Panc1 (cell line): ENCODE measurements around the gene PLCD1. TPM values are rescaled to one million over a fixed set of nuclear protein-coding genes. Genes with fewer than 3 reads are reported as not detected.

Source experiments
- ATAC-seq: fragments of 200-7000 bp; cut with Tn5 transposase; 2 replicates; pipeline ENCODE4 v1.9.1; 2020; ENCODE audit warnings: mild to moderate bottlenecking, moderate library complexity
- BruUV-seq: library from RNA; stranded (reverse); fragments of 400-500 nt; replicated peaks from 2 replicates; lab custom pipeline; 2021; lab: Mats Ljungman, UMichigan
- CTCF ChIA-PET: fragments of 300-600 bp; sonication (Branson Sonifier 250); formaldehyde crosslinking; loops from one replicate; lab custom pipeline; 2022; ENCODE audit warnings: antibody characterized with exemption; lab: Charles Lee
- POLR2A ChIA-PET: fragments of 300-600 bp; sonication (Branson Sonifier 250); formaldehyde crosslinking; loops from one replicate; lab custom pipeline; 2022; ENCODE audit warnings: antibody characterized with exemption; lab: Charles Lee
- DNase-seq: peaks from one replicate; pipeline ENCODE4 v3.0.0-alpha.2; 2010; ENCODE audit warnings: low read depth, low spot score
- H3K27ac ChIP-seq: 2 replicates; pipeline ENCODE4 v1.5.1; 2011; ENCODE audit warnings: mild to moderate bottlenecking, low read length, inconsistent platforms
- H3K27me3 ChIP-seq: fragments of 200-500 bp; sonication (Bioruptor generic); 2 replicates; pipeline ENCODE4 v1.6.0; 2014; ENCODE audit warnings: low read length, inconsistent platforms; ENCODE audit not compliant: control insufficient read depth, insufficient read depth
- H3K36me3 ChIP-seq: fragments of 200-500 bp; sonication (Bioruptor generic); 2 replicates; pipeline ENCODE4 v1.5.1; 2014; ENCODE audit warnings: inconsistent platforms, mild to moderate bottlenecking, low read length, moderate library complexity; ENCODE audit not compliant: control insufficient read depth, insufficient read depth
- H3K4me1 ChIP-seq: 2 replicates; pipeline ENCODE4 v1.5.1; 2011; ENCODE audit warnings: inconsistent platforms, mild to moderate bottlenecking, low read length, moderate library complexity; ENCODE audit not compliant: control insufficient read depth, insufficient read depth
- H3K4me3 ChIP-seq, 2 experiments: 2 replicates each; pipeline ENCODE4 v1.5.1; 2011 to 2012; ENCODE audit warnings: low read depth in 2 of 2, low read length in 2 of 2, mild to moderate bottlenecking in 2 of 2, inconsistent platforms in 1 of 2, moderate library complexity in 1 of 2
- H3K9me3 ChIP-seq: fragments of 200-500 bp; sonication (Bioruptor generic); 2 replicates; pipeline ENCODE4 v1.5.1; 2014; ENCODE audit warnings: low read depth, mild to moderate bottlenecking, inconsistent platforms, low read length, moderate library complexity; ENCODE audit not compliant: control insufficient read depth, insufficient read depth
- POLR2AphosphoS5 ChIP-seq: IDR thresholded peaks from 2 replicates; pipeline ENCODE4 v1.6.1; 2012; ENCODE audit warnings: mild to moderate bottlenecking, low read depth, low read length, moderate library complexity
- SIN3A ChIP-seq: IDR thresholded peaks from 2 replicates; pipeline ENCODE4 v1.6.1; 2012; ENCODE audit warnings: low read depth, mild to moderate bottlenecking, low read length, moderate library complexity, borderline replicate concordance; ENCODE audit not compliant: insufficient read depth
- TCF7L2 ChIP-seq: IDR thresholded peaks from 2 replicates; pipeline ENCODE4 v1.6.1; 2011; ENCODE audit warnings: mild to moderate bottlenecking, low read depth, low read length, inconsistent platforms
- in situ Hi-C: cut with HindIII; loops from 2 replicates; pipeline ENCODE4 v1.10.0; 2016; ENCODE audit warnings: low sequenced_read_pairs, low pct_unique_long_range_greater_than_20kb
- intact Hi-C: fragments of 100-400 bp; cut with micrococcal nuclease; formaldehyde crosslinking; loops from one replicate; pipeline ENCODE4 v1.10.0; 2022; ENCODE audit not compliant: unreplicated experiment
- total RNA-seq: library from RNA; stranded (reverse); gene quantifications from one replicate; pipeline ENCODE4 v1.2.1, GENCODE V29; 2021; ENCODE audit not compliant: unreplicated experiment
- TF ChIP-seq, protein P1 (sequence below), 2 experiments: IDR thresholded peaks; 2 replicates each; pipeline ENCODE4 v1.6.1; 2011 to 2012; ENCODE audit warnings: low read depth in 2 of 2, control low read depth in 1 of 2, low read length in 1 of 2, mild to moderate bottlenecking in 1 of 2, moderate library complexity in 1 of 2; ENCODE audit not compliant: insufficient read depth in 1 of 2
- TF ChIP-seq, protein P2 (sequence below): fragments of 450-650 bp; IDR thresholded peaks from 2 replicates; pipeline ENCODE4 v1.5.1; 2017; ENCODE audit warnings: mild to moderate bottlenecking

The PLCD1 gene
- total RNA-seq, 1 experiment from 2014 or later, result 1.8 TPM

DNA sequence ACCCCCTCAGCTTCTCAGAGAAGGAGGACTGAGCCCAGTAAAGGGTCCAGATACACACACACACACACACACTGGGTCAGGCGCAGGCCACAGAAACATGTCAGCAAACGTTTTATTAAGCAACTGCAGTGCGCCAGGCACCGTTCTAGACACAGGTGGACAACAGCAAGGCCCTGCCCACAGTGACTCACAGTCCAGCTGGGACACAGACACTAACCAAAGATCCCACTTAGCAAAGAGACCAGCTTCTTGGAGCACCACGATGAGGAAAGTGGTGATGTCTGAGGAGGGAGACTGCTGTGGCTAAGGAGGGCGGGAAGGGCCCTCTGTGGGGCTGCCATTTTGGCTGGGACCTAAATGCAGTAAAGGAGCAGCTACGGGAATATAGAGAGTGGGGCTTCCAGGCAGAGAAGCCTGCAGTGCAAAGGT, 41.7 kb downstream of the PLCD1 start:
- in situ Hi-C loops, result no loop called here
- no TSS peak for BruUV-seq
- Histone ChIP-seq H3K27me3 (no peaks in the 10 kb centered on the region), H3K4me1 (no peaks in the 10 kb centered on the region), H3K36me3 (no peaks in the 10 kb centered on the region), H3K9me3 (no peaks in the 10 kb centered on the region), H3K4me3 (no peak overlapping the region), H3K27ac (no peak overlapping the region)
- DNase-seq, result no peak
- ChIA-PET POLR2A (no interaction called here), CTCF (no interaction called here)
- TF ChIP-seq POLR2AphosphoS5 (no peak), SIN3A (no peak), TCF7L2 (no peak)
- TF ChIP-seq, protein P1, sequence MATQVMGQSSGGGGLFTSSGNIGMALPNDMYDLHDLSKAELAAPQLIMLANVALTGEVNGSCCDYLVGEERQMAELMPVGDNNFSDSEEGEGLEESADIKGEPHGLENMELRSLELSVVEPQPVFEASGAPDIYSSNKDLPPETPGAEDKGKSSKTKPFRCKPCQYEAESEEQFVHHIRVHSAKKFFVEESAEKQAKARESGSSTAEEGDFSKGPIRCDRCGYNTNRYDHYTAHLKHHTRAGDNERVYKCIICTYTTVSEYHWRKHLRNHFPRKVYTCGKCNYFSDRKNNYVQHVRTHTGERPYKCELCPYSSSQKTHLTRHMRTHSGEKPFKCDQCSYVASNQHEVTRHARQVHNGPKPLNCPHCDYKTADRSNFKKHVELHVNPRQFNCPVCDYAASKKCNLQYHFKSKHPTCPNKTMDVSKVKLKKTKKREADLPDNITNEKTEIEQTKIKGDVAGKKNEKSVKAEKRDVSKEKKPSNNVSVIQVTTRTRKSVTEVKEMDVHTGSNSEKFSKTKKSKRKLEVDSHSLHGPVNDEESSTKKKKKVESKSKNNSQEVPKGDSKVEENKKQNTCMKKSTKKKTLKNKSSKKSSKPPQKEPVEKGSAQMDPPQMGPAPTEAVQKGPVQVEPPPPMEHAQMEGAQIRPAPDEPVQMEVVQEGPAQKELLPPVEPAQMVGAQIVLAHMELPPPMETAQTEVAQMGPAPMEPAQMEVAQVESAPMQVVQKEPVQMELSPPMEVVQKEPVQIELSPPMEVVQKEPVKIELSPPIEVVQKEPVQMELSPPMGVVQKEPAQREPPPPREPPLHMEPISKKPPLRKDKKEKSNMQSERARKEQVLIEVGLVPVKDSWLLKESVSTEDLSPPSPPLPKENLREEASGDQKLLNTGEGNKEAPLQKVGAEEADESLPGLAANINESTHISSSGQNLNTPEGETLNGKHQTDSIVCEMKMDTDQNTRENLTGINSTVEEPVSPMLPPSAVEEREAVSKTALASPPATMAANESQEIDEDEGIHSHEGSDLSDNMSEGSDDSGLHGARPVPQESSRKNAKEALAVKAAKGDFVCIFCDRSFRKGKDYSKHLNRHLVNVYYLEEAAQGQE (IDR thresholded peaks at IDR 0.05; ENCODE audit: insufficient read depth in 1 of 2, low read depth in 2 of 2, low read length in 1 of 2), result no peak
- TF ChIP-seq, protein P2, sequence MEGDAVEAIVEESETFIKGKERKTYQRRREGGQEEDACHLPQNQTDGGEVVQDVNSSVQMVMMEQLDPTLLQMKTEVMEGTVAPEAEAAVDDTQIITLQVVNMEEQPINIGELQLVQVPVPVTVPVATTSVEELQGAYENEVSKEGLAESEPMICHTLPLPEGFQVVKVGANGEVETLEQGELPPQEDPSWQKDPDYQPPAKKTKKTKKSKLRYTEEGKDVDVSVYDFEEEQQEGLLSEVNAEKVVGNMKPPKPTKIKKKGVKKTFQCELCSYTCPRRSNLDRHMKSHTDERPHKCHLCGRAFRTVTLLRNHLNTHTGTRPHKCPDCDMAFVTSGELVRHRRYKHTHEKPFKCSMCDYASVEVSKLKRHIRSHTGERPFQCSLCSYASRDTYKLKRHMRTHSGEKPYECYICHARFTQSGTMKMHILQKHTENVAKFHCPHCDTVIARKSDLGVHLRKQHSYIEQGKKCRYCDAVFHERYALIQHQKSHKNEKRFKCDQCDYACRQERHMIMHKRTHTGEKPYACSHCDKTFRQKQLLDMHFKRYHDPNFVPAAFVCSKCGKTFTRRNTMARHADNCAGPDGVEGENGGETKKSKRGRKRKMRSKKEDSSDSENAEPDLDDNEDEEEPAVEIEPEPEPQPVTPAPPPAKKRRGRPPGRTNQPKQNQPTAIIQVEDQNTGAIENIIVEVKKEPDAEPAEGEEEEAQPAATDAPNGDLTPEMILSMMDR, result no peak
- intact Hi-C loops, result no loop called here
- no peak for ATAC-seq

DNA sequence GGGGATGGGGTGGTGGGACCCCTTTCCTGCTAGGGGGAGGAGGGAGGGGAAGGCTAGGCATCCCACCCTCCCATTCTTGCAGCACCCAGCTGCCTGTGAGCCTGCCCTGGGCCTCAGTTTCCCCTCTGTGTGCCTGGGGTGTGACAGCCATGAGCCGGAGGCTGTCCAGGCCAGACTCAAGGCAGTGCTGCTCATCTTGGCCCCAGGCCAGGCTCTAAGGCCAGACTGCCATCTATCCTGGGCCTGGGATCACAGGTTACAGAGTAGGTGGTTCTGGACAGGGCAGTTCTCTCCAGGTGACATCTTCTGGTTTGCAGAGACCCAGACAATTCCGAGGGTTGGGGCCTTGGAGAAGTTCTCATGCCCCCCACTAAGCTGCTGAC, 42.1 kb downstream of the PLCD1 start:
- H3K4me3 ChIP-seq, result no peak overlapping the region
- ATAC-seq (no peak), DNase-seq (no peak)
- ChIA-PET POLR2A (no interaction called here), CTCF (no interaction called here)
- no peaks in the 10 kb centered on the region for H3K9me3 ChIP-seq
- no peak overlapping the region for H3K27ac ChIP-seq
- H3K36me3 ChIP-seq, result no peaks in the 10 kb centered on the region
- intact Hi-C loops (no loop called here), in situ Hi-C loops (no loop called here)
- TF ChIP-seq, protein P1 (IDR thresholded peaks at IDR 0.05; ENCODE audit: insufficient read depth in 1 of 2, low read depth in 2 of 2, low read length in 1 of 2), result no peak
- no peak for TF ChIP-seq SIN3A
- TF ChIP-seq TCF7L2, result no peak
- no peak for TF ChIP-seq POLR2AphosphoS5
- TF ChIP-seq, protein P2, result no peak
- H3K27me3 ChIP-seq, result no peaks in the 10 kb centered on the region
- no TSS peak for BruUV-seq
- no peaks in the 10 kb centered on the region for H3K4me1 ChIP-seq
